ENCODE measurements around the gene LHFPL6.
A peak's percentile ranks its signal among the peaks of the same experiment; 100 is the strongest.

DNA sequence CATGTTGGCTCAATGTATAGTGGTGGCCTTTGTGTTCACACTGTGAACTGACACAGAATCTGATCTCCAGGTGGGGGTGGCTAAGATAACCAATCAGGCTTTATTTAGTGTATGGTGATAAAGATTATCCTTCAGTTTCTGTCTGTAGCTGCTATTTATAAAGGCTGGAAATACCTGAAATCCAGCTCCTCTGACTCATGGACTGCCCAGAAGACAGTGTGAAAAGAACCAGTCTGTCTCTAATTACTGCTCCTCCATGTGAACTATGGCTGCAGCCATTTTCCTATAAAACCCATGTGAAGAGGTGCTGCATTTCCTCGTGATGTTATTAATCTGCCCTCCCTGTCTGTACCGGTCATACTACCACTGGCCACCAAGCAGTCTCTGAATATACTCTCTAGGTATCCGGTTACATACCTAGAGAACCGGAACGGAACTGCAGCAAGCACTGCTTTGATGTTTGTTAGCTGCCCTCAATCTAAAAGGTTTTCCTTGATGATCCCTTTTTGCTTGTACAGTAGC lies 238.0 kb downstream of the LHFPL6 start:
- no peak for TF ChIP-seq FOXA1 (IDR thresholded peaks at IDR 0.05)
- no peak for TF ChIP-seq BHLHE40 (IDR thresholded peaks at IDR 0.05; ENCODE audit: borderline replicate concordance)
- TF ChIP-seq SUZ12 (IDR thresholded peaks at IDR 0.05): no peak
- TF ChIP-seq TARDBP (IDR thresholded peaks at IDR 0.05): no peak
- peak; percentile 53; the same call in 1 of the 2 replicates for TF ChIP-seq LEF1 (IDR thresholded peaks at IDR 0.05; ENCODE audit: borderline replicate concordance)
- TF ChIP-seq HDGF (IDR thresholded peaks at IDR 0.05; ENCODE audit: borderline replicate concordance): no peak
- TF ChIP-seq SP1 (IDR thresholded peaks at IDR 0.05): no peak
- no peak for TF ChIP-seq ELF4 (IDR thresholded peaks at IDR 0.05)
- no peak for TF ChIP-seq ZNF384 (IDR thresholded peaks at IDR 0.05)

All from HEK293T (cell line).